ENCODE results near the gene RCN2. TPM values are rescaled to one million over a fixed set of nuclear protein-coding genes. Genes with fewer than 3 reads are reported as not detected.

RCN2 gene
- total RNA-seq, 4 donors from 2014 or later = 37.8 to 66.9 (median 49.7) TPM

GRCh38 chr15:76978522-76979330 lies 47.2 kb downstream of the RCN2 start:
- no peak overlapping the region for H3K4me3 ChIP-seq
- TF ChIP-seq POLR2AphosphoS5 (IDR thresholded peaks at IDR 0.05) (no peak), EP300 (IDR thresholded peaks at IDR 0.05) (no peak), POLR2A (IDR thresholded peaks at IDR 0.05) (no peak)
- WGBS, 2 donors (ENCODE audit: low coverage in 1 of 2) = 97% methylated on average over 5 of the region's 18 CpGs; no CpG with 5 or more reads in 1 of the 2 donors
- no peaks in the 10 kb centered on the region for H3K9me3 ChIP-seq
- H3K27me3 ChIP-seq = no peaks in the 10 kb centered on the region
- no peak for ATAC-seq
- no peak overlapping the region for H3K27ac ChIP-seq
- no peaks in the 10 kb centered on the region for H3K36me3 ChIP-seq
- peaks cover 0 to 3% (median 0%) of the 10 kb centered on the region in 3 donors for H3K4me1 ChIP-seq

GRCh38 chr15:76979331-76979925 lies 47.9 kb downstream of the RCN2 start:
- H3K4me1 ChIP-seq = no peaks in the 10 kb centered on the region
- H3K27me3 ChIP-seq = no peaks in the 10 kb centered on the region
- no peak overlapping the region for H3K27ac ChIP-seq
- H3K36me3 ChIP-seq = no peaks in the 10 kb centered on the region
- 50 to 52% methylated on average over 1 to 3 of the region's 23 CpGs for whole genome bisulfite sequencing, 2 donors (ENCODE audit: low coverage in 1 of 2)
- ATAC-seq = no peak
- H3K4me3 ChIP-seq = no peak overlapping the region
- TF ChIP-seq CTCF (IDR thresholded peaks at IDR 0.05) (no peak), POLR2AphosphoS5 (IDR thresholded peaks at IDR 0.05) (no peak), EP300 (IDR thresholded peaks at IDR 0.05) (no peak), POLR2A (IDR thresholded peaks at IDR 0.05) (no peak)
- no peaks in the 10 kb centered on the region for H3K9me3 ChIP-seq

GRCh38 chr15:76979996-76980520 lies 48.5 kb downstream of the RCN2 start:
- Histone ChIP-seq H3K4me3 (no peak overlapping the region), H3K9me3 (no peaks in the 10 kb centered on the region), H3K27me3 (no peaks in the 10 kb centered on the region), H3K4me1 (no peaks in the 10 kb centered on the region), H3K27ac (no peak overlapping the region), H3K36me3 (no peaks in the 10 kb centered on the region)
- 56% methylated on average over 4 of the region's 7 CpGs; no CpG with 5 or more reads in 1 of the 2 donors for WGBS, 2 donors (ENCODE audit: low coverage in 1 of 2)
- ATAC-seq = no peak
- TF ChIP-seq EP300 (IDR thresholded peaks at IDR 0.05) (no peak), POLR2AphosphoS5 (IDR thresholded peaks at IDR 0.05) (no peak)

GRCh38 chr15:76982356-76982755 lies 50.8 kb downstream of the RCN2 start:
- Histone ChIP-seq H3K36me3 (no peaks in the 10 kb centered on the region), H3K27ac (no peak overlapping the region), H3K4me3 (no peak overlapping the region), H3K9me3 (no peaks in the 10 kb centered on the region), H3K27me3 (no peaks in the 10 kb centered on the region), H3K4me1 (no peaks in the 10 kb centered on the region)
- 89% methylated on average over 9 of the region's 9 CpGs; no CpG with 5 or more reads in 1 of the 2 donors for WGBS, 2 donors (ENCODE audit: low coverage in 1 of 2)
- TF ChIP-seq EP300 (IDR thresholded peaks at IDR 0.05) (no peak), POLR2AphosphoS5 (IDR thresholded peaks at IDR 0.05) (no peak), POLR2A (IDR thresholded peaks at IDR 0.05) (no peak), CTCF (IDR thresholded peaks at IDR 0.05) (no peak)
- no peak for ATAC-seq

- Histone ChIP-seq H3K4me3 (no peak overlapping the region), H3K36me3 (no peaks in the 10 kb centered on the region), H3K27ac (no peak overlapping the region), H3K27me3 (no peaks in the 10 kb centered on the region), H3K4me1 (no peaks in the 10 kb centered on the region), H3K9me3 (no peaks in the 10 kb centered on the region)
- no peak for ATAC-seq
- 100% methylated on average over 4 of the region's 6 CpGs; no CpG with 5 or more reads in 1 of the 2 donors for WGBS, 2 donors (ENCODE audit: low coverage in 1 of 2)
- TF ChIP-seq POLR2AphosphoS5 (IDR thresholded peaks at IDR 0.05) (no peak), CTCF (IDR thresholded peaks at IDR 0.05) (no peak)
Measured at GRCh38 chr15:76982756-76983155, 51.2 kb downstream of the RCN2 start.

Data from gastroesophageal sphincter (tissue), 4 donors.